ENCODE data around the gene PHACTR3. TPM values are rescaled to one million over a fixed set of nuclear protein-coding genes. Genes with fewer than 3 reads are reported as not detected.

Gene PHACTR3
- total and polyA plus RNA-seq, 2 donors (not counting 3 experiments of a cell fraction or from before 2014, with no cell fraction given), result not detected

- FAIRE-seq, result no peak
- BruUV-seq (replicated peaks), result no TSS peak
Measured at GRCh38 chr20:59670786-59671492, 66.6 kb downstream of the PHACTR3 start.

More at GRCh38 chr20:59670786-59671492, 66.6 kb downstream of the PHACTR3 start:
- Histone ChIP-seq H4K20me1 (replicated peaks; ENCODE audit: control insufficient read depth, extremely low read depth, insufficient read depth, low read length) (no peaks in the 10 kb centered on the region), H3K4me1 (ENCODE audit: control insufficient read depth, extremely low read depth, insufficient read depth, low read length) (no peaks in the 10 kb centered on the region), H3K79me2 (ENCODE audit: control insufficient read depth, insufficient read depth, low read length) (no peaks in the 10 kb centered on the region), H3K36me3 (ENCODE audit: control insufficient read depth in 2 of 2, extremely low read depth in 1 of 2, insufficient read depth in 2 of 2, low read length in 2 of 2) (no peaks in the 10 kb centered on the region), H3K4me2 (ENCODE audit: insufficient read depth, low read length) (no peak overlapping the region), H3K27me3 (ENCODE audit: control insufficient read depth in 2 of 2, insufficient read depth in 2 of 2, low read length in 2 of 2) (no peaks in the 10 kb centered on the region), H3K9ac (replicated peaks; ENCODE audit: extremely low read depth, insufficient read depth, low read length) (no peak overlapping the region), H3K9me3 (replicated peaks; ENCODE audit: control insufficient read depth, insufficient read depth, low read length) (peaks cover 3% of the 10 kb centered on the region), H3K4me3 (replicated peaks in 1 of 3; ENCODE audit: insufficient read depth in 1 of 3, low read depth in 1 of 3, low read length in 3 of 3) (no peak overlapping the region), H2AFZ (ENCODE audit: low read depth, low read length) (no peak overlapping the region), H3K27ac (ENCODE audit: insufficient read depth, low read depth, low read length) (no peak overlapping the region), H3K9me1 (replicated peaks; ENCODE audit: control insufficient read depth, extremely low read depth, insufficient read depth, low read length) (no peaks in the 10 kb centered on the region)
- ChIA-PET POLR2A (no interaction called here), CTCF (no interaction called here)
- TF ChIP-seq FOS (IDR thresholded peaks at IDR 0.05; ENCODE audit: borderline replicate concordance, insufficient read depth, low read length) (no peak), EZH2 (IDR thresholded peaks at IDR 0.05; ENCODE audit: borderline replicate concordance, low read depth, low read length, severe bottlenecking) (no peak), CTCF (IDR thresholded peaks at IDR 0.05; ENCODE audit: extremely low read depth in 1 of 2, insufficient read depth in 1 of 2, low read depth in 1 of 2, low read length in 2 of 2) (no peak), GATA2 (IDR thresholded peaks at IDR 0.05; ENCODE audit: insufficient read depth, insufficient read length, low read depth, low read length) (no peak), MYC (IDR thresholded peaks at IDR 0.05; ENCODE audit: low read depth, low read length) (no peak), JUN (IDR thresholded peaks at IDR 0.05; ENCODE audit: borderline replicate concordance, insufficient read depth, insufficient read length, low read depth) (no peak), POLR2A (IDR thresholded peaks at IDR 0.05; ENCODE audit: low read depth, low read length) (no peak), POLR2AphosphoS5 (IDR thresholded peaks at IDR 0.05; ENCODE audit: insufficient read depth, low read depth, low read length) (no peak)
- TF ChIP-seq, protein P1, sequence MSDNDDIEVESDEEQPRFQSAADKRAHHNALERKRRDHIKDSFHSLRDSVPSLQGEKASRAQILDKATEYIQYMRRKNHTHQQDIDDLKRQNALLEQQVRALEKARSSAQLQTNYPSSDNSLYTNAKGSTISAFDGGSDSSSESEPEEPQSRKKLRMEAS (IDR thresholded peaks at IDR 0.05; ENCODE audit: insufficient read depth, insufficient read length), result no peak
- intact Hi-C loops (cut with micrococcal nuclease) (no loop called here), dilution Hi-C loops (cut with MboI; ENCODE audit: extremely low pct_ligation_motif_present, low sequenced_read_pairs) (no loop called here)
- no peak for DNase-seq (ENCODE audit: low read depth, low spot score)
